HEK293T (cell line): ENCODE measurements around the gene FOXN4.
A peak's percentile ranks its signal among the peaks of the same experiment; 100 is the strongest.

ENCODE experiments used
- CTCF ChIA-PET: fragments of 350-600 bp; formaldehyde crosslinking; extraction: SDS; loops from one replicate; lab custom pipeline; 2021; ENCODE audit warnings: antibody characterized with exemption, inconsistent platforms; lab: Yijun Ruan, JAX
- POLR2A ChIA-PET: fragments of 350-600 bp; formaldehyde crosslinking; extraction: SDS; loops from one replicate; lab custom pipeline; 2020; ENCODE audit warnings: antibody characterized with exemption, inconsistent platforms; lab: Yijun Ruan, JAX
- DNase-seq: peaks from one replicate; pipeline ENCODE4 v3.0.0; 2012; ENCODE audit warnings: mixed read lengths; ENCODE audit errors: extremely low spot score
- ARNT ChIP-seq: fragments of 450-650 bp; IDR thresholded peaks from 2 replicates; pipeline ENCODE4 v1.6.1; 2017; ENCODE audit warnings: mild to moderate bottlenecking
- BHLHE40 ChIP-seq: fragments of 450-650 bp; IDR thresholded peaks from 2 replicates; pipeline ENCODE4 v1.6.1; 2016; ENCODE audit warnings: mild to moderate bottlenecking, moderate library complexity, borderline replicate concordance
- CTBP1 ChIP-seq: fragments of 450-650 bp; IDR thresholded peaks from 2 replicates; pipeline ENCODE4 v1.6.1; 2016; ENCODE audit warnings: borderline replicate concordance
- ELF4 ChIP-seq: fragments of 450-650 bp; IDR thresholded peaks from 2 replicates; pipeline ENCODE4 v1.6.1; 2017; ENCODE audit warnings: antibody characterized with exemption
- FOXA1 ChIP-seq: fragments of 450-650 bp; IDR thresholded peaks from 2 replicates; pipeline ENCODE4 v1.6.1; 2016; ENCODE audit warnings: mild to moderate bottlenecking
- FOXK2 ChIP-seq: fragments of 450-650 bp; IDR thresholded peaks from 2 replicates; pipeline ENCODE4 v1.6.1; 2016; ENCODE audit warnings: mild to moderate bottlenecking
- FOXM1 ChIP-seq: fragments of 450-650 bp; IDR thresholded peaks from 2 replicates; pipeline ENCODE4 v1.6.1; 2017; ENCODE audit warnings: mild to moderate bottlenecking, borderline replicate concordance
- HDGF ChIP-seq: fragments of 450-650 bp; IDR thresholded peaks from 2 replicates; pipeline ENCODE4 v1.6.1; 2017; ENCODE audit warnings: antibody characterized with exemption, borderline replicate concordance
- L3MBTL2 ChIP-seq: fragments of 450-650 bp; conservative IDR thresholded peaks from 2 replicates; pipeline ENCODE4 v1.6.1; 2016; ENCODE audit warnings: mild to moderate bottlenecking
- LEF1 ChIP-seq: fragments of 450-650 bp; IDR thresholded peaks from 2 replicates; pipeline ENCODE4 v1.6.1; 2017; ENCODE audit warnings: mild to moderate bottlenecking, borderline replicate concordance
- NFRKB ChIP-seq: fragments of 450-650 bp; IDR thresholded peaks from 2 replicates; pipeline ENCODE4 v1.6.1; 2016; ENCODE audit warnings: mild to moderate bottlenecking, moderate library complexity
- SP1 ChIP-seq: fragments of 450-650 bp; IDR thresholded peaks from 2 replicates; pipeline ENCODE4 v1.6.1; 2017
- SUZ12 ChIP-seq: fragments of 450-650 bp; IDR thresholded peaks from 2 replicates; pipeline ENCODE4 v1.6.1; 2016; ENCODE audit warnings: mild to moderate bottlenecking
- TARDBP ChIP-seq: fragments of 450-650 bp; IDR thresholded peaks from 2 replicates; pipeline ENCODE4 v1.6.1; 2016
- ZNF384 ChIP-seq: fragments of 450-650 bp; IDR thresholded peaks from 2 replicates; pipeline ENCODE4 v1.6.1; 2016
- TF ChIP-seq, protein P1 (sequence below): fragments of 450-650 bp; IDR thresholded peaks from 2 replicates; pipeline ENCODE4 v1.6.1; 2016

Gene FOXN4

DNA sequence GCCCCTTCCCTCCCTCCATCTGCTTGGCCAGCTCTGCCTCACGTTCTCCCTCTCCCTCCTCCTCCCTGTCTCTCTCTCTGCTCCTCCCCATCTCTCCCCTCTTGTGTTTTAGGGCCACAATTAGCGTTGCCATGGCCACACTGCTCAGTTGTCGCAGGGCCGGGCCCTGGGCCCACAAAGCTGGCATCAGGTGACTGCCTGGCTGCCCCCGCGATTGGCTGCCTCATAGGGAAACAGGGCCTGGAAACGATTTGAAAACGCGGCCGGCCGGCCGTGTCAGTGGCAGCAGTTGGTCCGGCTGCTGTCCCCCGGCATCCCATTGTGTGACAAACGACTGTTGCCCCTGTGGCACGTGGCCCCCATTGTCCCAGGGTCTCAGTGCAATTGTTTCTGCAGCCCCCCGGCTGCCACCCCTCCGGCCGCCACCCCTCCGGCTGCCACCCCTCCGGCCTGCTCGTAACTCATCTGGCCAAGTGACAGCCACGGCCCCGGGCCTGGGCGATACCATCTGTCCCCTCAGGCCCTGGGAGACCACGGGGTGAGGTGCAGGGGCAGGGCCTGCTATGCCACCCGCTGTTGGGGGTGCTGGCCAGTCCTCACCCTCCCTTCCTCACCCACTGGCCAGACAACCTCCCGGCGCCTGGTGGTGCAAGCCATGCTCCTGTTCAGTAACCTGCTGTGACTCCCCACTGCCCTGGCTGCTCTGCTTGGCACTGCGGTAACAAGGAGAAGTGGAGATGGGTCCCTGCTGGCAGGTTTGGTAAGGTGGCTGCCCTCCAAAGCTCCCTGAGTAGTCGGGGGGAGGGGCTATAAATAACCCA is 17.4 kb downstream of the FOXN4 start:
- ChIA-PET POLR2A (no interaction called here), CTCF (no interaction called here)
- TF ChIP-seq L3MBTL2 = no peak
- TF ChIP-seq, protein P1, sequence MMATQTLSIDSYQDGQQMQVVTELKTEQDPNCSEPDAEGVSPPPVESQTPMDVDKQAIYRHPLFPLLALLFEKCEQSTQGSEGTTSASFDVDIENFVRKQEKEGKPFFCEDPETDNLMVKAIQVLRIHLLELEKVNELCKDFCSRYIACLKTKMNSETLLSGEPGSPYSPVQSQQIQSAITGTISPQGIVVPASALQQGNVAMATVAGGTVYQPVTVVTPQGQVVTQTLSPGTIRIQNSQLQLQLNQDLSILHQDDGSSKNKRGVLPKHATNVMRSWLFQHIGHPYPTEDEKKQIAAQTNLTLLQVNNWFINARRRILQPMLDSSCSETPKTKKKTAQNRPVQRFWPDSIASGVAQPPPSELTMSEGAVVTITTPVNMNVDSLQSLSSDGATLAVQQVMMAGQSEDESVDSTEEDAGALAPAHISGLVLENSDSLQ = peak; percentile 70
- DNase-seq = no peak

- TF ChIP-seq HDGF (no peak), TARDBP (no peak), BHLHE40 (no peak), FOXM1 (no peak), ZNF384 (no peak), ARNT (no peak), FOXK2 (no peak), ELF4 (no peak), SP1 (no peak), LEF1 (no peak), FOXA1 (no peak), CTBP1 (no peak), NFRKB (no peak), L3MBTL2 (no peak), SUZ12 (no peak)
- TF ChIP-seq, protein P1 = no peak
- DNase-seq = no peak
- POLR2A ChIA-PET = no interaction called here
- CTCF ChIA-PET = no interaction called here
These were observed 18.0 kb downstream of the FOXN4 start for GRCh38 chr12:109291117-109291516.

GRCh38 chr12:109290061-109290460 is 19.0 kb downstream of the FOXN4 start:
- DNase-seq = no peak
- TF ChIP-seq ELF4 = no peak
- CTCF ChIA-PET = no interaction called here
- POLR2A ChIA-PET = no interaction called here

GRCh38 chr12:109289551-109289950 is 19.5 kb downstream of the FOXN4 start:
- no peak for DNase-seq
- ChIA-PET POLR2A (no interaction called here), CTCF (no interaction called here)
- TF ChIP-seq ELF4 (no peak), FOXK2 (no peak), SUZ12 (no peak), BHLHE40 (no peak), SP1 (no peak), FOXA1 (no peak), CTBP1 (no peak), ARNT (no peak), NFRKB (no peak)

DNA sequence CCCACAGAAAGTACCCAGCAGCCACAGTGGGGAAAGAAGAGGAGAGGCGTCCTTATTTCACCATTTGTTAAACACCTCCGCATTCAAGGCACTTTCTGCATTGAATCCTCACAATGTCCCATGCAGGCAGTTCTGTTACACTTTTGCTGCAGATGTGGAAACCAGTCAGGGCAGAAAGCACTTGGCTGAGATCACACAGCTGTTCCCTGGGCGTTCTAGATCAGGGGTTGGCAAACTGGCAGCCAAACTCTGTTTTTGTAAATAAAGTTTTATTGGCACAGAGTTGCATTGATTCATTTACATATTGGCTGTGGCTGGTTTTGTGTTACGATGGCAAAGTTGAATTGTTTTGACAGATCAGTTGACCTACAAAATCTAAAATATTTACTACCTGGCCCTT is 20.1 kb downstream of the FOXN4 start:
- no peak for DNase-seq
- ChIA-PET CTCF (no interaction called here), POLR2A (no interaction called here)
- TF ChIP-seq BHLHE40 (no peak), ELF4 (no peak), FOXK2 (no peak), SP1 (no peak), FOXA1 (no peak), L3MBTL2 (no peak), NFRKB (no peak), TARDBP (no peak), ARNT (no peak), FOXM1 (no peak)

- DNase-seq = no peak
- TF ChIP-seq CTBP1 (no peak), ARNT (no peak), BHLHE40 (no peak), FOXK2 (no peak), FOXM1 (no peak), HDGF (no peak), TARDBP (no peak), L3MBTL2 (no peak), LEF1 (no peak), ZNF384 (no peak), ELF4 (no peak)
- ChIA-PET CTCF (no interaction called here), POLR2A (no interaction called here)
These were observed 20.5 kb downstream of the FOXN4 start for GRCh38 chr12:109288571-109288970.

GRCh38 chr12:109287811-109288469 is 21.1 kb downstream of the FOXN4 start:
- no peak for DNase-seq
- TF ChIP-seq BHLHE40 = no peak
- TF ChIP-seq HDGF = no peak
- TF ChIP-seq LEF1 = no peak
- TF ChIP-seq FOXA1 = no peak
- TF ChIP-seq SP1 = no peak
- no peak for TF ChIP-seq SUZ12
- no peak for TF ChIP-seq TARDBP
- TF ChIP-seq FOXM1 = no peak
- TF ChIP-seq NFRKB = no peak
- TF ChIP-seq FOXK2 = no peak
- TF ChIP-seq ELF4 = no peak
- no peak for TF ChIP-seq L3MBTL2
- TF ChIP-seq, protein P1 = no peak
- no peak for TF ChIP-seq ZNF384
- TF ChIP-seq CTBP1 = no peak
- TF ChIP-seq ARNT = no peak
- POLR2A ChIA-PET = no interaction called here
- CTCF ChIA-PET = no interaction called here
